MG63 (cell line): Measurements from ENCODE around the gene MARCHF7. TPM values are rescaled to one million over a fixed set of nuclear protein-coding genes. Genes with fewer than 3 reads are reported as not detected.
"Not testable (repeated sequence)": the region's sequence is repeated elsewhere in the genome, so short reads cannot be mapped to it uniquely, and the experiment has no call there.

Source experiments
- DNase-seq: peaks from one replicate; pipeline ENCODE4 v3.0.0-alpha.2; 2020
- H3K27me3 ChIP-seq: fragments of 250-450 bp; sonication (Bioruptor Pico); 2 replicates; pipeline ENCODE4 v1.5.1; 2020; ENCODE audit warnings: mild to moderate bottlenecking, moderate library complexity
- H3K36me3 ChIP-seq: fragments of 250-450 bp; sonication (Bioruptor Pico); 2 replicates; pipeline ENCODE4 v1.5.1; 2020; ENCODE audit warnings: mild to moderate bottlenecking, moderate library complexity
- H3K4me3 ChIP-seq: fragments of 250-450 bp; sonication (Bioruptor Pico); 2 replicates; pipeline ENCODE4 v1.5.1; 2020; ENCODE audit warnings: mild to moderate bottlenecking, moderate library complexity
- H3K9me3 ChIP-seq: fragments of 250-450 bp; sonication (Bioruptor Pico); 2 replicates; pipeline ENCODE4 v1.5.1; 2020; ENCODE audit warnings: mild to moderate bottlenecking, moderate library complexity
- total RNA-seq: library from RNA; depleted of rRNA; stranded (reverse); fragments of >200 nt; shearing (Covaris generic); gene quantifications from 2 replicates; pipeline ENCODE4 v1.2.3, GENCODE V29; 2014; ENCODE audit warnings: low replicate concordance; rRNA removed

Gene MARCHF7, protein sequence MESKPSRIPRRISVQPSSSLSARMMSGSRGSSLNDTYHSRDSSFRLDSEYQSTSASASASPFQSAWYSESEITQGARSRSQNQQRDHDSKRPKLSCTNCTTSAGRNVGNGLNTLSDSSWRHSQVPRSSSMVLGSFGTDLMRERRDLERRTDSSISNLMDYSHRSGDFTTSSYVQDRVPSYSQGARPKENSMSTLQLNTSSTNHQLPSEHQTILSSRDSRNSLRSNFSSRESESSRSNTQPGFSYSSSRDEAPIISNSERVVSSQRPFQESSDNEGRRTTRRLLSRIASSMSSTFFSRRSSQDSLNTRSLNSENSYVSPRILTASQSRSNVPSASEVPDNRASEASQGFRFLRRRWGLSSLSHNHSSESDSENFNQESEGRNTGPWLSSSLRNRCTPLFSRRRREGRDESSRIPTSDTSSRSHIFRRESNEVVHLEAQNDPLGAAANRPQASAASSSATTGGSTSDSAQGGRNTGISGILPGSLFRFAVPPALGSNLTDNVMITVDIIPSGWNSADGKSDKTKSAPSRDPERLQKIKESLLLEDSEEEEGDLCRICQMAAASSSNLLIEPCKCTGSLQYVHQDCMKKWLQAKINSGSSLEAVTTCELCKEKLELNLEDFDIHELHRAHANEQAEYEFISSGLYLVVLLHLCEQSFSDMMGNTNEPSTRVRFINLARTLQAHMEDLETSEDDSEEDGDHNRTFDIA
- 105 and 340 TPM in 2 replicates for total RNA-seq

DNA sequence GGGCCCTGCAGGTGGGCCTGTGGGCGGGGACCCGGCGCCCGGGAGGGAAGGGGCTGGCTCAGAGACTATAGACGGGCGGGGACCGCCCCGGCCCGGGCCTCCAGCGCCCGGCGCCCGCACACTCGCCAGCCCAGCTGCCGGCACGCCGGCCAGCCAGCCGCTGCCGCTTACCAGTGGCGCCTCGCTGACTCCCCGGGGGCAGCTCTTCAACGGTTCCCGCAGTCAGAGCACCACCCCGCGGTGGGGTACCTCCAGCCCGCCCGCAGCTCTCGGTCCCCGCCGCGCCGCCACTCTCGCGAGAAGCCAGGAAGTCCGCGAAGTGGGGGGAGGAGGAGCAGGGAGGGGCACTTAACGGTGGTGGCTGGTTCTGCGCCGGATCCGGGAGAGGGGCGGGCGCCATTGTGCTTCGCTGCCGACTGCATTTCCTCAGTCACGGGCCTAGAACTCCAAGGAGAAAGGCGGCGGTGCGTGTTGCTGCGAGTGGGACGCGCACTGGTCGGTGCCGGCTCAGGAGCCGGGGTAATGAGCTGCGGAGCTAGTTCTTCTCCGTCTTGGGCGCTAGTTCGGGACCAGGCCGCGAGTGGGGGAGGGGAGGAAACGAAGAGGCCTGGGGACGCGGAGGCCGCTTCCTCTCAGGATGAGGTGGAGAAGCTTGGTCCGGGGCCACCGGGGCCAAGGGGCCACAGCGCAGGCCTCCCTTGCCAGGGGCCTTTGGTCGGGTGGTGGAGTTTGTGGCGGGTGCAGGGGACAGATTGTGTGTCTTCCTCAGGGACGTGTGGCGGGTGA, at the start of gene MARCHF7:
TSS of gene MARCHF7 (plus strand) at position 364 of the 786 bp plus-strand sequence. CDS start 16,517 bp downstream, outside the sequence.
- H3K36me3 ChIP-seq: peaks cover 37% of the 10 kb centered on the region
- H3K27me3 ChIP-seq: no peaks in the 10 kb centered on the region
- peak; percentile 97 for DNase-seq
- peak within 1 kb of the TSS; percentile 100 for H3K4me3 ChIP-seq
- H3K9me3 ChIP-seq: no peaks in the 10 kb centered on the region

DNA sequence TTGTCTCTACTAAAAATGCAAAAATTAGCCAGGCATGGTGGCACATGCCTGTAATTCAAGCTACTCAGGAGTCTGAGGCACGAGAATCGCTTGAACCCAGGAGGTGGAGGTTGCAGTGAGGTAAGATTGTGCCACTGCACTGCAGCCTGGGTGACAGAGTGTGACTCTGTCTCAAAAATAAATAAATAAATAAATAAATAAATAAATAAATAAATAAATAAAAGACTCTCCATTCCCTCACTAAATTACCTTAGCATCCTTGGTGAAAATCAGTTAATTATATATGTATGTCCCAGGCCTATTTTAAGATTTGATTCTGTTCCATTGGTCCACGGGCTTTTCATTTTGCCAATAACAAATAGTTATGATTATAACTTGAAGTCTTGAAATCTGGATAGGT, 44.9 kb upstream of the MARCHF7 start:
- not testable (repeated sequence) for H3K27me3 ChIP-seq, H3K36me3 ChIP-seq, H3K9me3 ChIP-seq, DNase-seq, H3K4me3 ChIP-seq

DNA sequence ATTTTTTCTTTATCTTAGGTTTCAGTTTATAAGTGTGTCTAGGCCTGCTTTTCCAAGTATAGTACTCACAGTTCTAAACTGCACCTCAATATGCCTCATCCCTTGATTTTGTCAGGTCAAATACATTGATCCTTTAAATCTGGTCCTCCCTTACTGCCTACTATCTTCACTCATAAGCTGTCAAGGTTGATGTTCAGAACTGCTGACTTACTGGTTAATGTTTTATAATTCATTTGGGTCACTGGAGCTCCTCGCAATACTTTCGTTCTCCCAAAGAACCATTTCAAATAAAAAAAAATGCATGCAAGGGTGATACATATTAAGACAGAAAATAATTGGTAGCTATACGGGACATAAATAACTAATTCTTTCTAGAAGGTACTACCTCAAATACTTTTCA, 41.3 kb upstream of the MARCHF7 start:
- no peaks in the 10 kb centered on the region for H3K9me3 ChIP-seq
- H3K36me3 ChIP-seq: no peaks in the 10 kb centered on the region
- H3K4me3 ChIP-seq: no peak overlapping the region
- no peaks in the 10 kb centered on the region for H3K27me3 ChIP-seq
- DNase-seq: no peak

- H3K4me3 ChIP-seq: no peak overlapping the region
- DNase-seq: no peak
- no peaks in the 10 kb centered on the region for H3K9me3 ChIP-seq
- H3K27me3 ChIP-seq: no peaks in the 10 kb centered on the region
- H3K36me3 ChIP-seq: no peaks in the 10 kb centered on the region
Observed at GRCh38 chr2:159677654-159678053, 34.7 kb upstream of the MARCHF7 start.

GRCh38 chr2:159680692-159681091, 31.6 kb upstream of the MARCHF7 start:
- no peak for DNase-seq
- Histone ChIP-seq H3K4me3 (no peak overlapping the region), H3K36me3 (no peaks in the 10 kb centered on the region), H3K9me3 (no peaks in the 10 kb centered on the region), H3K27me3 (no peaks in the 10 kb centered on the region)

DNA sequence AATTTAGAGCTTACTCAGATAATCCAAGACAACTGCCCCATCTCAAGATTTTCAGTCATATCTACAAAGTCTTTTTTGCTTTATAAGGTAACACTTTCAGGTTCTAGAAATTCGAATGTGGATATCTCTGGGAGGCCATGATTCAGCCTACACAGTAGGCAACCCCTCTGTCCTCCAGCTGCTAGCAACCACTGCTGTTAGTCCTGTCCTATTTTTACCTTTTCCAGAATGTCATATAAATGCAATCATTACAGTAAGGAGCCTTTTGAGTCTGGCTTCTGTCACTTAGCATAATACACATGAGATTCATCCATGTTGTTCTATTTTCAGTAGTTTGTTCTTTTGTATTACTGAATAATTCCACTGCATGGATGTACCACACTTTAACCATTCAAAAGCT, 28.5 kb upstream of the MARCHF7 start:
- Histone ChIP-seq H3K4me3 (no peak overlapping the region), H3K9me3 (no peaks in the 10 kb centered on the region), H3K36me3 (no peaks in the 10 kb centered on the region), H3K27me3 (no peaks in the 10 kb centered on the region)
- DNase-seq: no peak

DNA sequence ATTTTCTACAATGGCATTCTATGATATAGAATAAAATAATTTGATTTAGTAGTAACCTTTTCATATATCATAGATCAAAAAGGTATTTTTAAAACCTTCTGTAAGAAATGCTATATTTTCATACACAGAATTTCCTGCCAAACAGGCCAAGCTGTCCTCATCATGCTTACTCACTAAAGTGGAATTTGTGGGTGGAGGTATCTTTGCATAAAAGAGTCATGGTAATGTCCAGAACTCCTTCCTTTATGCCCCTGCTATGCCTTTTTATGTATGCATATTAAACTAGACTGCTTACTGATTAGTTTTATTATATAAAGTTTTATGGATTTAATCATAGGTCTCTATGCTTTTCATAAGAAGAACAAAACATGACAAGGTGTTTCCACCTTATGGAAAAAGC, 27.5 kb upstream of the MARCHF7 start:
- DNase-seq: peak; percentile 8
- no peak overlapping the region for H3K4me3 ChIP-seq
- no peaks in the 10 kb centered on the region for H3K9me3 ChIP-seq
- no peaks in the 10 kb centered on the region for H3K36me3 ChIP-seq
- no peaks in the 10 kb centered on the region for H3K27me3 ChIP-seq

GRCh38 chr2:159694500-159695040, 17.7 kb upstream of the MARCHF7 start:
- no peak for DNase-seq
- H3K36me3 ChIP-seq: no peaks in the 10 kb centered on the region
- H3K27me3 ChIP-seq: no peaks in the 10 kb centered on the region
- no peaks in the 10 kb centered on the region; the same call in 1 of the 2 replicates for H3K9me3 ChIP-seq
- no peak overlapping the region for H3K4me3 ChIP-seq

DNA sequence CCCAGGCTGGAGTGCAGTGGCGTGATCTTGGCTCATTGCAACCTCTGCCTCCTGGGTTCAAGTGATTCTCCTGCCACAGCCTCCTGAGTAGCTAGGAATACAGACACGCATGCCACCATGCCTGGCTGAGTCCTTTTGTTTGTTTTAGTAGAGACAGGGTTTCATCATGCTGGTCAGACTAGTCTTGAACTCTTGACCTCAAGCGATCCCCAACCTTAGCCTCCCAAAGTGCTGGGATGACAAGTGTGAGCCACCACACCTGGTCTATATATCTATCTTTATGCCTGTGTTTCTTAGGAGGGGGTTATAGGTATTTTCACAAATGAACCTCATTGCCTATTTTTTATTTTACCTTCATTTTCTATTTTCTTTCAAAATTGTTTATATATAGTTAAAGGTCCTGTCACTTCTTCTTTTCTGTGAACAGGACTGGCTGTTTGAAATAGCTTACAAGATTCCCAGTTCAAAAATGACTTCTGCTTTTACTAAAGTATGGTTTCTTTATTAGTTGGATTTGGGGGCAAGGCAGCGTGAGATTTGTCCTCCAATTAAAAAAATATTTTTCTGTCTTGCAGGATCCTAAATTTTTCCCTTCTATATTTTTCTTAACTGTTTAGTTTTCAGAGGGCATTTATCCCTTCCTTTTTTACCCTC, 16.4 kb upstream of the MARCHF7 start:
- no peaks in the 10 kb centered on the region for H3K27me3 ChIP-seq
- H3K4me3 ChIP-seq: no peak overlapping the region
- no peaks in the 10 kb centered on the region for H3K36me3 ChIP-seq
- DNase-seq: no peak
- no peaks in the 10 kb centered on the region; the same call in 1 of the 2 replicates for H3K9me3 ChIP-seq

DNA sequence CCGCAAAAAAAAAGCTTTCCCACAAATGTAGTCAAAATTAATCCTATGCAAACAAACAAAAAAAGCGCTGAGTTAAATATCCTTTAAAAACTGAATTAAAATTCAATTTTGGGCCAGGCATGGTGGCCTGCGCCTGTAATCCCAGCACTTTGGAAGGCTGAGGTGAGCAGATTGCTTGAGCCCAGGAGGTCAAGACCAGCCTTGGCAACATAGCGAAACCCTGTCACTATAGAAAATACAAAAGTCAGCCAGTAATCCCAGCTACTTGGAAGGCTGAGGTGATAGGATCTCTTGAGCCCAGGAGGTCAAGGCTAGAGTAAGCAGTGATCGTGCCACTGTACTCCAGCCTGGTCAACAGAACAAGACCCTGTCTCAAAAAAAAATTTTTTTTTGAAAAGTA, 8.8 kb upstream of the MARCHF7 start:
- H3K9me3 ChIP-seq: no peaks in the 10 kb centered on the region
- no peak for DNase-seq
- H3K27me3 ChIP-seq: no peaks in the 10 kb centered on the region
- no peaks in the 10 kb centered on the region for H3K36me3 ChIP-seq
- no peak overlapping the region for H3K4me3 ChIP-seq

GRCh38 chr2:159706385-159706980, 5.8 kb upstream of the MARCHF7 start:
- no peaks in the 10 kb centered on the region for H3K36me3 ChIP-seq
- no peak for DNase-seq

DNA sequence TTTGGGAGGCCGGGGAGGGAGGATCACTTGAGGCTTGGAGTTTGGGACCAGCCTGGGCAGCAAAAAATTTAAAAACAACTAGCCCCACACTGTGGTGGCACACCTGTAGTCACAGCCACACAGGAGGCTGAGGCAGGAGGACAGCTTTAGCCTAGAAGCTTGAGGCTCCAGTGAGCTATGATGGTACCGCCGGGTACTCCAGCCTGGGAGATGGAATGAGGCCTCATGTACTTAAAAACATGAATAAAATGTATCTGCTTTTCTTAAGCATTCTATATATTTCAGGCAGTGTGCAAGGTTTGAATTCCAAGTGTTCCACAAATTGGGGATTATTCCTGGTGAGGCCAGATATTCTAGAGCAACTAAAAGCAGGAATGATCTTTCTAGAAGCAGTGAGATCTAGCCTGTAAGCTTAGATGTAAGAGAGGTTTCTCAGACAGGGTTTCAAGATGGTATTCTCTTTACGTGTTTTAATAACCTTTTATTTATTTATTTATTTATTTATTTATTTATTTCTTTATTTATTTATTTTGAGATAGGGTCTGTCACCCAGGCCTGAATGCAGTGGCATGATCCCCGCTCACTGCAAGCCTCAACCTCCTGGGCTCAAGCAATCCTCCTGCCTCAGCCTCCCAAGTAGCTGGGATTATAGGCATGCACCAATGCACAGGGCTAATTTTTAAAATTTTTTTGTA, 4.1 kb upstream of the MARCHF7 start:
- no peak for DNase-seq
- no peaks in the 10 kb centered on the region for H3K27me3 ChIP-seq
- no peak overlapping the region for H3K4me3 ChIP-seq
- H3K9me3 ChIP-seq: no peaks in the 10 kb centered on the region
- peaks cover 6% of the 10 kb centered on the region; the same call in 1 of the 2 replicates for H3K36me3 ChIP-seq

More at GRCh38 chr2:159706385-159706980, 5.8 kb upstream of the MARCHF7 start:
- H3K27me3 ChIP-seq: no peaks in the 10 kb centered on the region
- H3K4me3 ChIP-seq: no peak overlapping the region
- H3K9me3 ChIP-seq: no peaks in the 10 kb centered on the region

GRCh38 chr2:159710601-159711180, 1.6 kb upstream of the MARCHF7 start:
- Histone ChIP-seq H3K27me3 (no peaks in the 10 kb centered on the region), H3K36me3 (peaks cover 20% of the 10 kb centered on the region), H3K4me3 (peak overlapping the region; percentile 100), H3K9me3 (no peaks in the 10 kb centered on the region)
- peak; percentile 8 for DNase-seq

- H3K27me3 ChIP-seq: no peaks in the 10 kb centered on the region
- DNase-seq: no peak
- peak overlapping the region; percentile 100 for H3K4me3 ChIP-seq
- H3K9me3 ChIP-seq: no peaks in the 10 kb centered on the region
- peaks cover 30% of the 10 kb centered on the region for H3K36me3 ChIP-seq
Observed at GRCh38 chr2:159711562-159712142, 654 bp upstream of the MARCHF7 start.

DNA sequence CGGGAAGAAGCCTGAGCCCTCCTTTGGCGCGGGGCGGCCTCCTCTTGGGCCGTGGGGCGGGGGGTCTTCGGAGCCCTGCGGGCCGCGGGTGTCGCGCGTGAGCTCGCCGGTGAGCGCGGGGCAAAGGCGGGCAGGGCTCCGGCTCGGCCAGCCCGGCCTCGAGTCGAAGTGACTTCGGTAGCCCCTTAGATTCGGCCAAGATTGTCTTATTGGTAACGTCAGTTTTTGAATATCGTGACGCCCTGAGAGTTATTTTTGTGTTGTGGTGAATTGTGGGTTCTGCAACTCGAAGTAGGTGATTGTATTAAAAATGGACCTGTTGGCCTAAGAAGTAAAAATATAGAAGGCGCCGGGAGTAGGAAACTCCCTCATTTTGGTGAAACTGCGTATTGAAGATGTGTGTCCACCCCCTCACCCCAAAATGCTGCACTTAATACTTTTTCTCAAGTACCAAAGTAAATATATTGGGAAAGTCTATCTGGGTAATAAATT, 669 bp downstream of the MARCHF7 start:
- H3K27me3 ChIP-seq: no peaks in the 10 kb centered on the region
- DNase-seq: no peak
- peak overlapping the region; percentile 100 for H3K4me3 ChIP-seq
- H3K9me3 ChIP-seq: no peaks in the 10 kb centered on the region
- peaks cover 43% of the 10 kb centered on the region for H3K36me3 ChIP-seq
